Left lung (tissue), 10 donors: ENCODE data around the gene GRWD1. TPM values are rescaled to one million over a fixed set of nuclear protein-coding genes. Genes with fewer than 3 reads are reported as not detected.

Source experiments
- ATAC-seq: fragments of 200-7000 bp; cut with Tn5 transposase; one replicate; pipeline ENCODE4 v1.9.1; 2020; ENCODE audit warnings: moderate library complexity
- DNase-seq, 4 donors: peaks; one replicate each; pipeline ENCODE4 v3.0.0-alpha.2; 2013 to 2020
- H3K27ac ChIP-seq, 2 donors: fragments of 200-600 bp; sonication (generic) in 1 of 2; one replicate each; pipeline versions ENCODE4 v1.5.0 to v1.8.0; 2020 to 2021
- H3K27me3 ChIP-seq, 2 donors: fragments of 200-600 bp; sonication (generic) in 1 of 2; one replicate each; pipeline versions ENCODE4 v1.5.0 to v1.8.0; 2020 to 2021
- H3K36me3 ChIP-seq, 2 donors: fragments of 200-600 bp; sonication (generic) in 1 of 2; one replicate each; pipeline versions ENCODE4 v1.5.0 to v1.8.0; 2020 to 2021
- H3K4me1 ChIP-seq, 2 donors: fragments of 200-600 bp; one replicate each; pipeline ENCODE4 v1.8.0; 2021
- H3K4me3 ChIP-seq, 2 donors: fragments of 200-600 bp; sonication (generic) in 1 of 2; one replicate each; pipeline versions ENCODE4 v1.5.0 to v1.8.0; 2020 to 2021; ENCODE audit warnings: mild to moderate bottlenecking in 1 of 2
- H3K9me3 ChIP-seq, 2 donors: fragments of 200-600 bp; sonication (generic) in 1 of 2; one replicate each; pipeline versions ENCODE4 v1.5.0 to v1.8.0; 2020 to 2021
- intact Hi-C, 2 donors: fragments of 100-400 bp; cut with DNase I; formaldehyde crosslinking; loops; one replicate each; pipeline versions ENCODE4 v1.11.2 to v1.14.2; 2022
- polyA plus RNA-seq, 6 donors: library from polyadenylated mRNA; unstranded; fragments of 120-200 nt; gene quantifications; one replicate each; pipeline ENCODE4 v1.2.1, GENCODE V29; 2013; ENCODE audit not compliant: insufficient read length in 6 of 6
- total RNA-seq, 2 donors: library from RNA; stranded (reverse); fragmentation: NEBNext Ultra II Directional; extraction: Animal tissue kit (Norgen Biotek cat#: 25700); gene quantifications; one replicate each; pipeline ENCODE4 v1.2.1, GENCODE V29; 2021
- TF ChIP-seq, protein P1 (sequence below), 2 donors: fragments of 200-600 bp; sonication (generic) in 1 of 2; IDR thresholded peaks; one replicate each; pipeline versions ENCODE4 v1.5.0 to v1.8.0; 2021; ENCODE audit warnings: antibody characterized with exemption in 2 of 2
- donor health status: DM: no; HTN: yes; CAD: no.
- donor health status: DM: no; HTN: no; CAD: no.

The GRWD1 gene
- total and polyA plus RNA-seq, 8 donors: 18.4 to 33.8 (median 24.4) TPM

DNA sequence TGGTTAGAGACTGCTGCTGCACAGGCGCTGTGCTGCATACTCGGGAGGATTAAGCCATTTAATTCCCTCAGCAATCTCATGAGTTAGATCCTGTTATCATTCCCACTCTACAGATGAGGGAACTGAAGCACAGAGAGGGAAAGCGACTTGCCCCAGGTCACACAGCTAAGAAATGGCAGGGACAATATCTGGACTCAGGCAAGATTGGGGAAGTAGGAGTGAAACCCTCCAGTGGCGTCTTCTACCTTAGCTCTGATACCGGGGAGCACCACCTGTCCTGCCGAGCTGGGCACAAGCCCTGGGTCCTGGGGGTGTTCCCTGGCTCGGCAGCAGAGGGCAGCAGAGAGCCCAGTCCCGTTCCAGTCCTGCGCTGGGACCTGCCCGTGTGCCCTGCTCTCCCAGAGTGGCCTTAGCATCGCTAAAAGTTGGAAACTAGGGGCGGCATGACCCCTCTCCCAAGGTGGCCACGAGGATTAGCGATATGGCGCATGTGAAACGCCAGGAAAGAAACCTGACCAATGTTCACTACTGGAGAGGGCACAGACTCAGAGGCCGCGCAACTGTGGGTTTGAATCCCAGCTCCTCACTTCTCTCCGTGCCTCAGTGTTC is 43.9 kb downstream of the GRWD1 start:
- TF ChIP-seq, protein P1, sequence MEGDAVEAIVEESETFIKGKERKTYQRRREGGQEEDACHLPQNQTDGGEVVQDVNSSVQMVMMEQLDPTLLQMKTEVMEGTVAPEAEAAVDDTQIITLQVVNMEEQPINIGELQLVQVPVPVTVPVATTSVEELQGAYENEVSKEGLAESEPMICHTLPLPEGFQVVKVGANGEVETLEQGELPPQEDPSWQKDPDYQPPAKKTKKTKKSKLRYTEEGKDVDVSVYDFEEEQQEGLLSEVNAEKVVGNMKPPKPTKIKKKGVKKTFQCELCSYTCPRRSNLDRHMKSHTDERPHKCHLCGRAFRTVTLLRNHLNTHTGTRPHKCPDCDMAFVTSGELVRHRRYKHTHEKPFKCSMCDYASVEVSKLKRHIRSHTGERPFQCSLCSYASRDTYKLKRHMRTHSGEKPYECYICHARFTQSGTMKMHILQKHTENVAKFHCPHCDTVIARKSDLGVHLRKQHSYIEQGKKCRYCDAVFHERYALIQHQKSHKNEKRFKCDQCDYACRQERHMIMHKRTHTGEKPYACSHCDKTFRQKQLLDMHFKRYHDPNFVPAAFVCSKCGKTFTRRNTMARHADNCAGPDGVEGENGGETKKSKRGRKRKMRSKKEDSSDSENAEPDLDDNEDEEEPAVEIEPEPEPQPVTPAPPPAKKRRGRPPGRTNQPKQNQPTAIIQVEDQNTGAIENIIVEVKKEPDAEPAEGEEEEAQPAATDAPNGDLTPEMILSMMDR (IDR thresholded peaks at IDR 0.05): peak; percentile 92 to 94
- intact Hi-C loops: no loop called here
- peak; percentile 28 for ATAC-seq
- no peak overlapping the region for H3K4me3 ChIP-seq
- DNase-seq: peak in 3 of 4 donors; percentile 68 to 95 (median 78)
- no peaks in the 10 kb centered on the region for H3K9me3 ChIP-seq
- no peaks in the 10 kb centered on the region for H3K36me3 ChIP-seq
- peaks cover 0 to 24% of the 10 kb centered on the region in 2 donors for H3K4me1 ChIP-seq
- peaks cover 0 to 43% of the 10 kb centered on the region in 2 donors for H3K27me3 ChIP-seq
- no peak overlapping the region for H3K27ac ChIP-seq

DNA sequence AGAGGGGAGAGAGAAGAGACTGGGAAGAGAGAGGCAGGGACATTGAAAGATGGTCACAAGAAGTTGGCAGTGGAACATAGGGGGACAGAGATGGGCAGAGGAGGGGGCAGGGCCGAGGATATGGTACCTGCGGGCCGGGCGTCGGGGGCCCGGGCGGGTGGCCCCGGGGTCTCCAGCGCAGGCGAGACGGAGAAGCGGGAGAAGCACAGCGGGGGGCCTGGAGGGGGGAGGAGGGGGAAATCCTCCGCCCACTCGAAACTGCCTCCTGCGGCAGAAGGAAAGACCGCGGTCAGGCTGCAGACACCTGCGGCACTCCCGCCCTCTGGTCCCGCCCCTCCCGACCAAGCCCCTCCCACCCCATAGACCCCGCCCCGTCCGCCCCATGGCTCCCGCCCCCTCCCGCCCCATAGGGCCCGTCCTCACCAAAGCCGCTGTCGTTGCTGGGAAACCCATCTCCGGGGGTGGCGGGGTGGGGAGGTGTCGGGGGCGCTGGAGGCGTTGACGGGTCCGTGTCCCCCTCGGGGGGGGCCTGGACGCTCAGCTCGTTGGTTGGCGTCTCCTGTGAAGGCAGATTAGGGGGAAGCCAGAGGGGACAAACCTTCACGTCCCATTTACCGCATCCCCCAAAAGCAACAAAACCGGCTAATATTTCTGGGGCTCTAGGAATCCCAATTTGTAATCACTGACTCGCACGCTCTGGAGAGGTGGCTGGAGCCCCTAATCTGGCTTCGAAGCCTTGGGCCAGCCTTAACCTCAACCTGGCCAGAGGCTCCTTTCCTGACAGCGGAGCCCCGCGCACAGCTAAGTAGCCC is 45.4 kb downstream of the GRWD1 start:
- Histone ChIP-seq H3K27me3 (peaks cover 0 to 52% of the 10 kb centered on the region in 2 donors), H3K36me3 (no peaks in the 10 kb centered on the region), H3K9me3 (no peaks in the 10 kb centered on the region), H3K4me3 (no peak overlapping the region), H3K27ac (no peak overlapping the region), H3K4me1 (peaks cover 0 to 30% of the 10 kb centered on the region in 2 donors)
- ATAC-seq (no peak), DNase-seq (no peak)
- TF ChIP-seq, protein P1 (IDR thresholded peaks at IDR 0.05): no peak
- intact Hi-C loops: no loop called here

DNA sequence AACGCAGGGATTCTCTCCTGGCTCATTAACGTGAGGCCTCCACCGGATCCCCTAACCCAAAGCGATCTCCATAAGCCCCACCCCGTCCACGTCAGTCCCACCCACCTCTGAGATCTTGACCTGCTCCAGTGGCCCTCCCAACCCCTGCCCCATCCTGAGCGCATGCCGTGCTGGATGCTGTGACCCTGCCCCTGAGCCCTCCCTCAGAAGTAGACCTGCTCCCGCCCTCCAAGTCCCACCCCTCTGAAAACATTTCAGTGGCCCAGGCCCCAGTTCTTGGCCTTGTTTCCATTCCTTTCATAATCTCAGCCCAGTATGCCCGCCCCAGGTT is 46.0 kb downstream of the GRWD1 start:
- intact Hi-C loops: no loop called here
- H3K4me1 ChIP-seq: peaks cover 0 to 30% of the 10 kb centered on the region in 2 donors

DNA sequence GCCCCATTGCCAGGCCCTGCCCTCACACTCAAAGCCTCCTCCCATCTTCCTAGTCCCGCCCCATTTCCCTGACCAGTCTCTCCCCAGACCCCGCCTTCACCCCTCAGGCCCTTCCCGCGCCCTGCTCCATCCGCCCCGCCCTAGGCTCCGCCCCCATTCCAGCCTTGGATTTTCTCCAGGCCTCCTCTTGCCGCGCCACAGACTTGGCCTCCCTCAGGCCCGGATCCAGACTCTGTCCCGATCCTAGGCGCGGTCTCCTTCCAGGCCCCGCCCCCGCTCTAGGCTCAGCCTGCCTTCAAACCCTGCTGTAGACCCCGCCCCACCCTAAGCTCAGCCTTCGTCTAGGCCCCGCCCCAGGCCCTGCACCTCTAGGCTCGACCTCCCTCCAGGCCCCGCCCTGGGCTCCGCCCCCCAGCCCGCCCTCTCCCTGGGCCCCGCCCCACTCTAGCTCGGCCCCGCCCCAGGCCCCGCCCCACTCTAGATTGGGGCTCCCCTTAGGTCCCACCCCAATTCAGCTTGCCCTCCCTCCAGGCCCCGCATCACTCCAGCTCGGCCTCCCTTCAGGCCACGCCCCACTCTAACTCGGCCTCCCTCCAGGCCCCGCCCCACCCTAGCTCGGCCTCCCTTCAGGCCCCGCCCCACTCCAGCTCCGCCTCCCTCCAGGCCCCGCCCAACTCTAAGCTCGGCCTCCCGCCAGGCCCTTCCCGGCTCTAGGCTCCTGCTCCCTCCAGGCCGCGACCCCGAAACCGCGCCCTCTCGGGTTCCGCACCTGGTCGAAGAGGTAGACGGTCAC is 47.3 kb downstream of the GRWD1 start:
- H3K27me3 ChIP-seq: peaks cover 8 to 71% of the 10 kb centered on the region in 2 donors
- H3K9me3 ChIP-seq: no peaks in the 10 kb centered on the region
- no peaks in the 10 kb centered on the region for H3K36me3 ChIP-seq
- H3K4me1 ChIP-seq: peaks cover 0 to 36% of the 10 kb centered on the region in 2 donors
- DNase-seq: peak; percentile 63 to 97 (median 92)
- ATAC-seq: peak; percentile 87
- intact Hi-C loops: no loop called here
- TF ChIP-seq, protein P1 (IDR thresholded peaks at IDR 0.05): no peak
- H3K4me3 ChIP-seq: peak overlapping the region; percentile 33 to 42
- peak overlapping the region; percentile 44 to 68 for H3K27ac ChIP-seq

More for the DNA sequence above, 46.0 kb downstream of the GRWD1 start:
- Histone ChIP-seq H3K27ac (no peak overlapping the region), H3K9me3 (no peaks in the 10 kb centered on the region), H3K4me3 (no peak overlapping the region), H3K27me3 (peaks cover 0 to 58% of the 10 kb centered on the region in 2 donors), H3K36me3 (no peaks in the 10 kb centered on the region)
- TF ChIP-seq, protein P1 (IDR thresholded peaks at IDR 0.05): no peak
- no peak for DNase-seq
- ATAC-seq: no peak
